NCI-H2196 treated with DMSO at 0.1 percent for 48 hours (cell line): ENCODE results near the gene PLCL1.
"Not testable (repeated sequence)": the region's sequence is repeated elsewhere in the genome, so short reads cannot be mapped to it uniquely, and the experiment has no call there.

Experiments used
- DNase-seq: peaks from one replicate; lab custom pipeline; 2025; ENCODE audit not compliant: unreplicated experiment; lab: John Stamatoyannopoulos, UW

Gene PLCL1

DNA sequence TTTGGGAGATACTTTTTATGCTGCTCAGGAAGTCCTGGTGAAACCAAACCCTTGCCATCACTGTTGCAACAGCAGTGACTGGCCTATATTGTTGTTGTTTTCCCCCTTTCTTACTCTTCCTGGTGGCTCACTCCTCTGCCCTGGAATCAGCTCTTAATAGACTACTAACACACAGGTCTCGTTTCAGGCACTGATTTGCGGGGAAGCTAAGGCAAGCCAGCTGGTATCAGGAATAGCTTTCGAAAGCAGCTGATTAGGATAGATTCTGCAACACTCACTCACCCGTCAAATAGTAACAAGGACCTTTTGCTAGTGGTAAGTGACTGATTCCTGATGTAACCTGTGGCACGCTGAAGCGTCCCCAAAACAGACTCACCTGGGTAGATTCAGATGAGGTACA lies 360.4 kb downstream of the PLCL1 start:
- DNase-seq = no peak

DNA sequence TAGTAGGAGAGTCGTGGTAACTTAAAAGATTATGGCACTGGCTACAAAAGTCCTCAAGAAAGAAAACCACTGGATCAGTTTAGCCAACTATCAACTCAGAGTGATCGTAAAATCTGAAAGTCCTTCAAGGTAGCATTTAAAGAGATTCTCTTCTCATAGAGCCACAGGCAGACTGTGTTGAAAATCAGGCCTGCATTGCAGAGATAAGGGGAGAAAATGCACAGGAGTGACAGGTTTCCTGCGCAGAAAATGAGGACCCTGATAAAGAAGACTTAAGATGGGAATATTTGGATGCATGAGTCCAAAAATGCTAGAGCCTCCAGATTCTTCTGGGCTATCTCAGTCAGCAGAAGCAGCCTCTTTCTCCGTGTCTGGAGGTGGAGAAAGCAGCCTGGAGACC lies 360.9 kb downstream of the PLCL1 start:
- DNase-seq = no peak

GRCh38 chr2:198167346-198167745 lies 363.0 kb downstream of the PLCL1 start:
- no peak for DNase-seq

DNA sequence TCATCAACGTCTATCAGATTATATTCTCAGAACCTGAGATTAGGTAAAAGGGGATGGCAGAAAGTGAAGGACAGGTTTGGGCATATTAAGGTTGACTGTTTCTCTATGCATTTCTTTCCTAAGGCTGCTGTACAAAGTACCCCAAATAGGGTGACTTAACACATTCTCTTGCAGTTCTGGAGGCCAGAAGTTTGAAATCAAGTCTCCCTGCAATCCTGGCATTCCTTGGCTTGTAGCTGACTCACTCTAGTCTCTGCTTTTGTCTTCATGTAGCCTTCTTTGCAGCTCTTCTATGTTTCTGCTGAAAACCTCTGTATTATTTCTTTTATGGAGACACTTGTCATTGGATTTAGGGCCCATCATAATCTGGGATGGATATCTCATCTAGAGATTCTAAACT lies 364.3 kb downstream of the PLCL1 start:
- DNase-seq = no peak

- DNase-seq = no peak
These were observed 368.8 kb downstream of the PLCL1 start for GRCh38 chr2:198173242-198173641.

DNA sequence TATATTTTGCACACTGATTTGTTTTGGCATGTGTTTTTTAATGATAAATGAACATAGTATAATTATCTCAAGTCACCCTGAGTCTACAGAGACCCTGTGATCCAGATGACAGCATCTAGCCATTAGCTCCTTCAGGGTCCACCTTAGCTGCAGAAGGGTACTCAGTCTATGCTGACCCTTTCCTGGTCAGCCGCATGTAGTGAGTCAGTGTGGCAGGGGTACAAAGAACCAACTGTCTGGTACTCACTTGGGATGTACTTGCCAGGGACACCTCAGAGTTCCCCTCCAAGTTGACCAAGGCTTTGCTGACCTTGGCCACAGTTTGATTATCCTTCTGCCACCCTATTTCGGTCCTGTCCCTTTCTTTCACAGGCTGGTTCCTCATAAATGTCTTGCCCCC lies 369.5 kb downstream of the PLCL1 start:
- DNase-seq = no peak

DNA sequence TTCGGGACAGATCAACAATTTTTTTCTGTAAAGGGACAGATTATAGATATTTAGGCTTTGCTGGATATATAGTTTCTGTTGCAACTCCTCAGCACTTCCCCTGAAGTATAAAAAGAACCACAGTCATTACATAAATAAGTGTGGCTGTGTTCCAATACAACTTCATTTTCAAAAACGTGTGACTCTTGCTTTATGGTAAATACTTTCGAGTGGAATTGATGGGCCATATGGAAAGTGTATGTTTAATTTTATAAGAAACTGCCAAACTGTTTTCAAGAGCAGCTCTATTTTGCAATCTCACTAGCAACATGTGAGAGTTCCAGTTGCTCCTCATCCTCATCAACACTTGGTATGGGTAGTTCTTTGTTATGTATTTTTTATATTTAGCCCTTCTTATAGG lies 370.9 kb downstream of the PLCL1 start:
- no peak for DNase-seq

DNA sequence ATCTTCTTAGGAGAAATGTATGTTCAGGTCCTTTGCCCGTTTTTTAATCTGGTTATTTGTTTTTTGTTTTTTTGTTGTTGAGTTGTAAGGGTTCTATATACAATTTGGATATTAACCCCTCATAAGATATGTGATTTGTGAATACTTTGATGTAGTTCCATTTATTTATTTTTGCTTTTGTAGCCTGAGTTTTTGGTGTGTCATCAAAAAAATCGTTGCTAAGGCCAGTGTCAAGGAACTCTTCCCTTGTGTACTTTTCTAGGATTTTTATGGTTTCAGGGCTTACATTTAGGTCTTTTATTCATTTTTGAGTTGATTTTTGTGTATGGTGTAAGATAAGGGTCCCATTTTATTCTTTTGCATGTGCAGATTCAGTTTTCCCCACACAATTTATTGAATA lies 372.6 kb downstream of the PLCL1 start:
- no peak for DNase-seq

GRCh38 chr2:198178766-198179165 lies 374.4 kb downstream of the PLCL1 start:
- DNase-seq = no peak

- DNase-seq = no peak
These were observed 381.9 kb downstream of the PLCL1 start for GRCh38 chr2:198186257-198186656.

DNA sequence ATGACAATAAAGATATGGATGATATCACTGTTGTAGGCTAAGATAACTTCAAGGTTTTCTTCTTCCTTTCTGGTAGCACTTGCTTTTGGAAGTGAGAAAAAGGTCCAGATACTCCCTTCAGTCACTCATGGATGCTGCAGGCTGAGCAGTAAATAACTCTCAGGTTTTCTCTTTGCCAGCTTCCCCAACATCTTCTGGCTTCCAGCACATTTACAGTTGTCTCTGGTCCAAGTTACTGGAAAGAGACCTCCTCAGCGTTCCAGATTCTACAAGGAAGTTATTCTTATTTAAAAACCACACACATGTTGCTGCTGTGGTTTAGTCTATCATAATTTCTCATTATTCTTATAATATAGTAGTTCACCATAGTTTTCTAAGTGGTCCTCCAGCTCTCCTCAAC lies 383.4 kb downstream of the PLCL1 start:
- no peak for DNase-seq

GRCh38 chr2:198188982-198189381 lies 384.6 kb downstream of the PLCL1 start:
- no peak for DNase-seq

DNA sequence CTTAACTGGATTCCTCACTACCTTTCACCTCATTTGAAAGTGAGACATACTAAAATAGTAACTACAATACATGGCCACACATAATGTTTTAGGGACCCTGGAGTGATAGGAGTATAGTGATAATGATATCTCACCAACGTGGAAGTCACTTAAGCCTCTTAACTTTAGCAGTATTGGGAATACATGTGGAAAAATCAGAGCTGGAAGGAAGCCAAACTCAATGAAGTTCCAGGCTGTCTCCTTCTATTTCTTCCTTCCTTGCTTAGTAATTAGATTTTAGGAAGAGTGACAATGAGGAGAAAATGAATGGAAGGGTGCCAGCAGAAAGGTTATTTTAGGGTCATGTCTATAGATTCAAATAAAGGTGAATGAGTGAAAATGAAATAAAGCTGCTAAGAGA lies 387.3 kb downstream of the PLCL1 start:
- DNase-seq = no peak

DNA sequence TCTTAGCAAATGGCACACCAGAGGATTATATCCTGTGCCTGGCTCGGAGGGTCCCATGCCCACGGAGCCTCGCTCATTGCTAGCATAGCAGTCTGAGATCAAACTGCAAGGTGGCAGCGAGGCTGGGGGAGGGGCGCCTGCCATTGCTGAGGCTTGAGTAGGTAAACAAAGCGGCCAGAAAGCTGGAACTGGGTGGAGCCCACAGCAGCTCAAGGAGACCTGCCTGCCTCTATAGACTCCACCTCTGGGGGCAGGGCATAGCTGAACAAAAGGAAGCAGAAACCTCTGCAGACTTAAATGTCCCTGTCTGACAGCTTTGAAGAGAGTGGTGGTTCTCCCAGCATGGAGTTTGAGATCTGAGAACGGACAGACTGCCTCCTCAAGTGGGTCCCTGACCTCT lies 392.2 kb downstream of the PLCL1 start:
- not testable (repeated sequence) for DNase-seq
